GM18505 (cell line): ENCODE results near the gene OR6C2.
"Not testable (repeated sequence)": the region's sequence is repeated elsewhere in the genome, so short reads cannot be mapped to it uniquely, and the experiment has no call there.

ENCODE experiments used
- ATAC-seq: cut with Tn5 transposase; IDR thresholded peaks from one replicate; pipeline ENCODE4 v1.9.1; 2021; ENCODE audit not compliant: unreplicated experiment
- POLR2A ChIP-seq: IDR thresholded peaks from 4 replicates; pipeline ENCODE4 v1.6.1; 2011; ENCODE audit warnings: borderline replicate concordance; ENCODE audit not compliant: insufficient read depth, insufficient read length; ENCODE audit errors: extremely low read depth

Gene OR6C2

DNA sequence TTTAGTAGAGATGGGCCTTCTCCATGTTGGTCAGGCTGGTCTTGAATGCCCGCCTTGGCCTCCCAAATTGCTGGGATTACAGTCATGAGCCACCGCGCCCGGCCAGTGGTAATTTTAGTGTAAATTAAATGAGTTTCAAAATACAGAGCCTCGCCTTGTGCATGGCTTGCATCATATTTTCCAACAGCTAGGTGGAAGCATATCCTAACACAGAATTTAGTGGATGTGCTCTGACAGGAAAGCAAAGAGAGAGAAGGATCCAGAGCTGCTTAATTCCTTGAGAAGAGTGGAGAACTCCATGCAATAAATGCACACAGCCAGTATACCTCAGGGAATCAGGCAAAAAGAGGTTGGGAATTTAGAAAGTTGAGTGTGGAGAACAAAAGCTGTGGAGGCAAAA lies 2.5 kb downstream of the OR6C2 start:
- ATAC-seq, result no peak
- no peak for TF ChIP-seq POLR2A

DNA sequence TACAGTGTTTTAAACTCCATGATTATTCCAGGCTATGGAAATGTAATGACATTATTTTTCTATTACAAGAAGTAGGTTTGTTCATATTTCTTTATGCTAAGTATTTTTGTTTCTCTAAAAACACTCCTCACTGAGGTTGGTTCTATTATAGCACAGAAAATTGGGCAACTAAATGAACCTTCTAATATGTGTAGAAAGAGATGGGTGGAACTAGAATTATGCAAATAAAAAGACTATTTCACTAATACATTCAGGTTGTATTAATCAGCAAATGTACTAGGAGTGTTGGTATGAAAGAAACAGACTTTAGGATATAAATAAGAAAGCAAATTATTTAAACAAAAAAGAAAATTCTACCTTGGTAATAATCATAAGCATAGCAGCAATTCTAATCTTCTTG lies 4.9 kb downstream of the OR6C2 start:
- TF ChIP-seq POLR2A, result no peak
- no peak for ATAC-seq

DNA sequence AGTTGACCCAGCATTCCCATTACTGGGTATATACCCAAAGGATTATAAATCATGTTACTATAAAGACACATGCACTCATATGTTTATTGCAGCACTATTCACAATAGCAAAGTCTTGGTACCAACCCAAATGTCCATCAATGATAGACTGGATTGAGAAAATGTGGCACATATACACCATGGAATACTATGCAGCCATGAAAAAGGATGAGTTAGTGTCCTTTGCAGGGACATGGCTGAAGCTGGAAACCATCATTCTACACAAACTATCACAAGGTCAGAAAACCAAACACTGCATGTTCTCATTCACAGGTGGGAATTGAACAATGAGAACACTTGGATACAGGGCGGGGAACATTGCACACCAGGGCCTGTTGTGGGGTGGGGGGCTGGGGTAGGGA lies 21.1 kb downstream of the OR6C2 start:
- ATAC-seq, result not testable (repeated sequence)

DNA sequence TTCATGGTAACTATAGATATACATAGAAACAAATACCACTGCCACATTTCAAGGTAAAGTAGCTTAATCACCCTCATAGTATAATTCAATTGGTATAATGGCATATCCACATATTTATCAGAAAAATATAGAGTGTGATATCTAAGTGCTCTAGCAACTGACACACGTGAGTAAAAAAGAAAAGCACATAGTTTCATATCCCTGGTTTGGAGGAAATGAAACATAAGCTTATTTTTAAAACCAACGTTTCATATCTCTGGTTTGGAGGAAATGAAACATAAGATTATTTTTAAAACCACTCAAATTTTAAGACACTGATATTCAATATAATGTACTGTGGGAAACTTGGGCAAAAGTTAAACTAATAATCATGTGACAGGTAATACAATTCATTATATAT lies 24.0 kb downstream of the OR6C2 start:
- ATAC-seq, result peak; percentile 93
- no peak for TF ChIP-seq POLR2A

DNA sequence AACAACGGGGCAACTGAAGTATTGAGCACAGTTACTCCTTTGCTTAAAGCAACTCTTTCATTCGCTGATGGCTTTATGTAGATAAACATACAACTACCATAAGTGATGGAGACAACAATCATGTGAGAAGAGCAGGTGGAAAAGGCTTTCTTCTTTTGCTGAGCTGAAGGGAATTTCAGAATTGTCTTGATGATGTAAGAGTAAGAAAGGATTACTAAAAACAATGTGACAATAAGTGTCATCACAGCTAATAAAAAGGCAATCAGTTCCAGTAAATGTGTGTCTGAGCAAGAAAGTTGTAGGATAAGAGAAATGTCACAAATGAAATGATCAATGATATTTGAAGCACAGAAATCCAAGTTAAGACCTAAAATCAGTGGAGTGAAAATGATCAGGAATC lies 25.4 kb downstream of the OR6C2 start:
- no peak for ATAC-seq
- no peak for TF ChIP-seq POLR2A

DNA sequence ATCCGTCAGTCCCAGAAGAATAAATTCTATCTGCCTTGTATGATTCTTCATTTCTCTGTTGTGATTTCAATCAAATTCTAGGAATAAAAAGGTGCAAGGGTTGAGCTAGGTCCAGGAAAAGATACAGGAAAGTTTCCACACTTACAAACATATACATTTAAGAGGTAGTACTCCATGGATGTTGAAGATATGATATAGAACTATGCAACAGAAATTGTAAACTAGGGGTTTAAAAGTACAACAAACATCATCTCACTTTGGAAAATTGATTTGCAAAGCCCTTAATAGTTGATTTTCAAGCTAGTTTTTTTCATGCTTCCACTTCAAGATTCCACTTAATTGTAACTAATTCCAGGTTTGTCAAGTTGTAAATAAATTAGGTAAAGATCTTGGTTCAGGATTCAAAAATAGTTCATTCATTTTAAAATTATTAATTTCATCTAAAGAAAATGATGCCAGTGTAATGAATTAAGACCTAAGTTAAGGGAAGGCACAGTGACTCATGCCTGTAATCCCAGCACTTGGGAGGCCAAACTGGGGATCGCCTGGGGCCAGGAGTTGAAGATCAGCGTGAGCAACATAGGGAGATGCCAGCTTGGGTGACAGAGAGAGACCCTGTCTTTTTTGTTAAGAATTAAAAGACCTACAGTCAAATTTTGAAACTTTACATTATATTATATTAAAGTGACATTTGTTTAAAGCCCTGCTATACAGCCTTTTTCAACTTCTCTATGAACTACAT lies 26.4 kb downstream of the OR6C2 start, which contains the start of gene OR6C70:
Gene OR6C70 (minus strand): TSS at position 51 of the 742 bp plus-strand sequence. CDS start 0 bp downstream, at position 51.
- no peak for TF ChIP-seq POLR2A
- ATAC-seq, result no peak

DNA sequence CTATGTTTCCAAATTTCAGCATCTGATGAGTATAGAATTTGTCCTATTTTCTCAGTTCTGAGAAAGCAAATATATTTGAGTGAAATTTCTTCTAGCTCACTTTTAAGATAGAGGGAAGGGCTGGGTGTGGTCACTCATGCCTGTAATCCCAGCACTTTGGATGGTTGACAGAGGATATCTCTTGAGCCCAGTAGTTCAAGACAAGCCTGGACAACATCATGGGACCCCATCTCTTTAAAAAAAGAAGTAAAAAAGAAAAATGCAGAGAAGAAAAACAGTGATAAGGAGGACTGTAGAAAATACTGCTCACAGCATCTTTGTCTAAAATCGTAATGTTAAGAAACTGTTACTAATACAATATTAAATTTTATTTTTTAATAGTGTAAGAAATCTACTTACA lies 28.4 kb downstream of the OR6C2 start:
- no peak for TF ChIP-seq POLR2A
- no peak for ATAC-seq

DNA sequence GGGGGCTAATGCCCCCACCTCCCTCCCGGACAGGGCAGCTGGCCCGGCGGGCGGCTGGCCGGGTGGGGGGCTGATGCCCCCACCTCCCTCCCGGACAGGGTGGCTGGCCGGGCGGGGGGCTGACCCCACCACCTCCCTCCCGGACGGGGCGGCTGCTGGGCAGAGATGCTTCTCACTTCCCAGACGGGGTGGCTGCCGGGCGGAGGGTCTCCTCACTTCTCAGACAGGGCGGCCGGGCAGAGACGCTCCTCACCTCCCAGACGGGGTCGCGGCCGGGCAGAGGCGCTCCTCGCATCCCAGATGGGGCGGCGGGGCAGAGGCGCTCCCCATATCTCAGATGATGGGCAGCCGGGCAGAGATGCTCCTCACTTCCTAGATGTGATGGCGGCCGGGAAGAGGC lies 35.3 kb downstream of the OR6C2 start:
- ATAC-seq, result not testable (repeated sequence)

DNA sequence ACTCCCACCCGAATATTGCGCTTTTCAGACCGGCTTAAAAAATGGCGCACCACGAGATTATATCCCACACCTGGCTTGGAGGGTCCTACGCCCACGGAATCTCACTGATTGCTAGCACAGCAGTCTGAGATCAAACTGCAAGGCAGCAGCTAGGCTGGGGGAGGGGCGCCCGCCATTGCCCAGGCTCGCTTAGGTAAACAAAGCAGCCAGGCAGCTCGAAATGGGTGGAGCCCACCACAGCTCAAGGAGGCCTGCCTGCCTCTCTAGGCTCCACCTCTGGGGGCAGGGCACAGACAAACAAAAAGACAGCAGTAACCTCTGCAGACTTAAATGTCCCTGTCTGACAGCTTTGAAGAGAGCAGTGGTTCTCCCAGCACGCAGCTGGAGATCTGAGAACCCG lies 40.4 kb downstream of the OR6C2 start:
- not testable (repeated sequence) for ATAC-seq

DNA sequence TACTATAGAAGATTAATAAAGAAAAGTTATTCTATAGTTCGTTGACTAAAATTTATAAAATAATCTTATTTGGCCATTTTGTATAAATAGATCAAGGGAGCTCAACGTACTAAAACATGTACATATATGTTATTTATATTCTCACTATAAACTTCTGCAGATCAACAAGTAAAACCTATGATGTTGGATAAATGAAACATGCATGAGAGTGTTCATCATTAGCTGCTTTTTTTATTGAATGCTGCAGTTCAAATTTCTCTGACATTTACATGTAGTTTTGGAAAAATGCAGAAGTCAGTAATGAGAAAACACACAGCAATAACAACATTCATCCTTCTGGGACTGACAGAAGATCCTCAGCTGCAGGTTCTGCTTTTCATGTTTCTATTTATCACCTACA lies 48.2 kb downstream of the OR6C2 start, which contains the start of gene OR6C68:
Gene OR6C68 (plus strand): TSS at position 301 of the 400 bp plus-strand sequence. CDS start 0 bp downstream, at position 301.
- no peak for TF ChIP-seq POLR2A

DNA sequence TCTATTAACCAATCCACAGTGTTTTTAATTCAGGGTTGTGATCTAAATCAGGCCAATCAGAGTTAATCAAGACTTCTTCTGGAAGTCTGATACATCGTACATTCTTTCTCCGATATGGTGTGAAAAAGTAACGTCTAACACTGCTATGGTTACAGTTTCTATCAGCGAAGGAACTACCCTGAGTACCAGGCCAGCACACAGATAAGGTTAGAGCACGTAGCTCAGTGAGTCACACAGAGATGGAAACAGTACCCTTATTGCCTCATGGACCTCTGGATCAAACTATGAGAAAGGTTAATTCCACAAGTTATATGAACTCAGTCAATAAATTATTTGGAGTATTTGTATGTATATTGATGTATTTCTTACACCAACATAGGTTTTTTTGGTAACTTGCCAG lies 51.6 kb downstream of the OR6C2 start:
- TF ChIP-seq POLR2A, result no peak
- ATAC-seq, result no peak

More for the DNA sequence above, 48.2 kb downstream of the OR6C2 start, which contains the start of gene OR6C68:
- ATAC-seq, result no peak

DNA sequence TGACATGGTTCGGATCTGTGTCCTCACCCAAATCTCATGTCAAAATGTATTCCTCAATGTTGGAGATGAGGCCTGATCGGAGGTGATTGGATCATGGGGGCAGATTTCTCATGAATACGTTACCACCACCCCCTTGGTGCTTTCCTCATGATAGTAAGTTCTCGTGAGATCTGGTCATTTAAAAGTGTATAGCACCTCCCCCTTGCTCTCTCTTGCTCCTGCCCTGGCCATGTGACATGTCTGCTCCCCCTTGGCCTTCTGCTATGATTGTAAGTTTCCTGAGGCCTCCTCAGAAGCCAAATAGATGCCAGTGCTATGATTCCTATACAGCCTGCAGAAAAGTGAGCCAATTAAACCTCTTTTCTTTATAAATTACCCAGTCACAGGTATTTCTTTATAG lies 55.4 kb downstream of the OR6C2 start:
- no peak for TF ChIP-seq POLR2A
- ATAC-seq, result no peak

DNA sequence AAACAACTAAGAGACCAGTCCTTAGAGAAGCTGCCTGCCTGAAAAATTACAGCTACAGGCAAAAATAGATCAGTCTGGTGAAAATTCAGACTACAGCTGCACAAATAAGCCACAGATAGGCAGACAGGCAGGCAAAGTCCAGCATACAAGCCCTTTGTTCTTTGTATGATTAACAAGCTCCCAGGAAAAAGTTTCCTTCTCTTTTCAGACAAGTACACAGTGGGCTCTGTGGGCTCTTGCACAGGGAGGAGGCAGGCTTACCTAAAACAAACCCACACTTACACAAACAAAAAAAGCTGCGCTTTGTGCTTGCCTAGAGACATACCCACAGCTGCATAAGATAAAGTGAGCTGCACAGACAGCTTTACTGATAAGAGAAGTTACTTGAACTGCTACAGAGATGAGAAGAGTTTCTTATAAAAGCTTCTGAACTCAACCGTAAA lies 56.0 kb downstream of the OR6C2 start:
- TF ChIP-seq POLR2A, result no peak
- ATAC-seq, result no peak

DNA sequence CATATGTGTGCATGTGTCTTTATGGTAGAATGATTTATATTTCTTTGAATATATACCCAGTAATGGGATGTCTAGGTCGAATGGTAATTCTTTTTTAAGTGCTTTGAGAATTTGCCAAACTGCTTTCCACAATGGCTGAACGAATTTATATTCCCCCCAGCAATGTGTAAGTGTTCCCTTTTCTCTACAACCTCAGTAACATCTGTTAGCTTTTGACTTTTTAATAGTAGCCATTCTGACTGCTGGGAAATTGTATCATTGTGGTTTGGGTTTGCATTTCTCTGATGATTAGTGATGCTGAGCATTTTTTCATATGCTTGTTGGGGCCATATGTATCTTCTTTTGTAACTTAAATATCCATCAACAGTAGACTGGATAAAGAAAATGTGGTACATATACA lies 57.7 kb downstream of the OR6C2 start:
- no peak for ATAC-seq
- TF ChIP-seq POLR2A, result no peak
